SIG-M5 treated with dmso at 0.1 percent for 504 hours (cell line): ENCODE measurements around the gene BRAT1.

Experiments
- DNase-seq: peaks from one replicate; lab custom pipeline; 2025; ENCODE audit not compliant: unreplicated experiment; lab: John Stamatoyannopoulos, UW

The BRAT1 gene

GRCh38 chr7:2585446-2585845 is 30.1 kb upstream of the BRAT1 start:
- no peak for DNase-seq

DNA sequence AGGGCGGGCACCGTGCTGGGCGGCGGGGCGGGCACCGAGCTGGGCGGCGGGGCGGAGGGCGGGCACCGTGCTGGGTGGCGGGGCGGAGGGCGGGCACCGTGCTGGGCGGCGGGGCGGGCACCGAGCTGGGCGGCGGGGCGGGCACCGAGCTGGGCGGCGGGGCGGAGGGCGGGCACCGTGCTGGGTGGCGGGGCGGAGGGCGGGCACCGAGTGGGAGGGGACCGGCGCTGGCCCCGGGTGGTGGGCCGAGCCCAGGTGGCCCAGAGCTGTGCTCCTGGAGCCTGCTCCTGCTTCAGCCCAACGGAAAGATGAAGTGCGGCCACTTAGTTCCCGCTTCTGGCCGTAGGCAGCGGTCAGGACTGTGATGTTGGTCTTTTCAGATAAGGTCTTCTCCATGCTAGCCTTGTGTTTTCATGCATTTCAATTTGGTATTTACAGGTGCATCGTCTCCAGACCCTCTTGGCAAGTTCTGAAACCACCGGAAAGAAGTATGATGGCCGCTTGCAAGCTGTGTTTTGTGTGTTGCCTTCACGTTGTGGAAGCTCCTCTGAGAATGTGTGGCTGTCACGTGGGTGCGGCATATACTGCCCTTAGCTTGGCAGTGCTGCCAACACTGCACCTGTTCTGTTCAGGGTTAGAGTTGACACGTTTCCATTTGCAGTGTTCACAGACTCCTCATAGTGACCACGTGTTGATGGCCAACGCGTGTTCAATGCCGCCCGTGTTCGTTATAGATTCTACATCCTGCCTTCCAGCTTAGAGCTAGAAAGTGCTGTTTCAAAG is 28.7 kb upstream of the BRAT1 start:
- no peak for DNase-seq

DNA sequence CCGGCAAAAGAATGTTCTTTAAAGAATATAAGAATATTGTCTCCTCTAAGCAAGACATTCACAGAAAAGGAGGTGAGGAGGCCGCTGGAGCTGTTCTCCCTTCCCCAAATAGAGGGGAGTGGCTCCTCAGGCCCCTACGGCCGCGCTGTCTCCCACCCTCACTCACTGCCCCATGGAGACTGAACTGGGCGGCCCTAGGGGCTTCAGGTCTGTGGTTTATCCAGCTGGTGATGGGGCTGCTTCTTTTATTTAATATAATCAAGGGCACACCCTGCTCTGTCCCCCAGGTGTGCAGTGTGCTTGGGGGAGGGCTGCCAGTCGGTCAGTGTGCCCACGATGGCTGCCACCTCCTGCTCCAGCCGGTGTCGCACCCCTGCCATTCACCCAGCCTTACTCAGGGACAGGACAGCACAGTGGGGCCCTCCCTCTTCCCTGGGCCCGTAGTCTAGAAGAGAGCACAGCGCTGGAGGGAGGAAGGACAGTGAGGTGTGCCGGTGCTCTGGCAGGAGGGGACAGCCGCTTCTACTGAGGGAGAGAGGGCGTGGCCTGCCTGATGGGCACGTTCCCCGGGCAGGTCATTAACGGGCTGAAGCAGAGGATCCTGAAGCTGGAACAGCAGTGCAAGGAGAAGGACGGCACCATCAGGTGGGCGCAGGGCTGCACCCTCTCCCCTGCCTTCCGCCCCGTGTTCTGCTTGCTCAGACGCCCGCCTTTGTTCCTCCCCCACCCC is 26.8 kb upstream of the BRAT1 start:
- DNase-seq: no peak

DNA sequence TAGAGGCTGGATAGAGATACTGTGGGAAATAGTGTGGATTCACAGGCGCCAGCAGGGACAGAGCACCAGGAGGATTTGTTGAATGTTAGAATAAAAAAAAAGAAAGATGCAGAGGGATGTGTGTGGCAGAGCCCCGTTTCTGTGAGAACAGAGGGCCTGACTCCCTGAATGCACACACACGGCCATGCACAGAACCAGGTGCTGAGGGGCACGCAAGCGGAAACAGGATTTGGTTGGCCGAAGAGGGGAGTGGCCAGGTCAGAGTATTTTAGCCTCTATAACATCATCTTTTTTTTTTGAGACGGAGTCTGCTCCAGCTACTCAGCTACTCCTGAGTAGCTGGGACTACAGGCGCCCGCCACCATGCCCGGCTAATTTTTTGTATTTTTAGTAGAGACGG is 25.3 kb upstream of the BRAT1 start:
- DNase-seq: no peak

DNA sequence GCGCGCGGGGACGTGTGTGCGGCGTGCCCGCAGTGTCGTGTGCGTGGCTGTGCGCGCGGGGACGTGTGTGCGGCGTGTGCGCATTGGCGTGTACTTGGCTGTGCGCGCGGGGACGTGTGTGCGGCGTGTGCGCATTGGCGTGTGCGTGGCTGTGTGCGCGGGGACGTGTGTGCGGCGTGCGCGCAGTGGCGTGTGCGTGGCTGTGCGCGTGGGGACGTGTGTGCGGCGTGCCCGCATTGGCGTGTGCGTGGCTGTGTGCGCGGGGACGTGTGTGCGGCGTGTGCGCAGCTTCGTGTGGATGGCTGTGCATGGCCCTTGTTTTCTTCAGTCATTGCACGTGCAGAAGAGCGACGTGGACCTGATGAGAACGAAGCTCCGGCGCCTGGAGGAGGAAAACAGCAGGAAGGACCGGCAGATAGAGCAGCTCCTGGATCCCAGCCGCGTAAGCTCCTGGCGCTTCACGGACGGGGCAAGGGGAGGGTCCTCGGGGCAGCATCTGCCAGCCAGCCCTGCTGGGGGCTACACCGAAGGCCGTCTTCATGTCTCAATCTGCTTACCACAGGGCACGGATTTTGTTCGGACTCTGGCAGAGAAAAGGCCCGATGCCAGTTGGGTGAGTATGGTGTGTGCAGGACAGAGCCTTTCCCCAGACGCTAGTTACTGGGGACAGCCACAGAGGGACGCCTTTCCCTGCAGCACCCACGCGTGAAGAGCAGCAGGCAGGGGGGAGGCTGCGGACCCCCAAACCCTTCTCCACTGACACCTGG is 22.8 kb upstream of the BRAT1 start:
- DNase-seq: no peak

GRCh38 chr7:2576742-2577491 is 21.6 kb upstream of the BRAT1 start:
- DNase-seq: no peak

- DNase-seq: no peak
These were observed 20.5 kb upstream of the BRAT1 start for GRCh38 chr7:2575733-2576340.

DNA sequence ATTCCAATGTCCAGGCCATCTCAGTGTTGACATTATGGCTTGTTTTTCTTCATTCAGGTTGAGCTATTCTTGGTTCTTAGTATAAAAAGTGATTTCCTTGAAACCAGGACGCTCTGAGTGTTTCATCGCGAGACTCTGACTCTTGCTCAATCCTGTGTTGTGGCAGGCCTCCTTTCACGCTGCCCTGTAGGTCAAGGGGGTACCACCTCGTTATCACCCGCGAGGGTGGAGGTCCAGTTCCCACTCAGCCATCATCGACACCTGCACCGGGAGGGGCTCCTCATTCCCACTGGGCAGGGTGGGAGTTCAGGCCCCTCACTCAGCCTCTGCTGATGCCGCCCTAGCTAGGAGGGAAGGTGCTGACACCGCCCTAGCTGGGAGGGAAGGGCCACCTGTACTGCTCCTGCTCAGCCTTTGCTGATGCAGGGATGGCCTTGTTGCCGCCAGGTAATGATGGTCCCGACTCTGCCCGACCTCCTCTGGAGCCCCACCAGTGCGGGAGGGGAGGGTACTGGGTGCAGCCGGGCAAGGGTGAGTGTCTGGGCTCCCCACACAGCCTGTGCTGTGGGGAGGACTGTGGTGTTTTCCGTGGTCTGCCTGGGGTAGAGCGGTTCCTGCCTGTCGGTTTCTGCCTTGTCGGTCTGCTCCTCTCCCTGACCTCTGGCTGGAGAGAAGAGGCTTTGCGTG is 19.9 kb upstream of the BRAT1 start:
- no peak for DNase-seq

- DNase-seq: no peak
These were observed 18.4 kb upstream of the BRAT1 start for GRCh38 chr7:2573761-2574160.

DNA sequence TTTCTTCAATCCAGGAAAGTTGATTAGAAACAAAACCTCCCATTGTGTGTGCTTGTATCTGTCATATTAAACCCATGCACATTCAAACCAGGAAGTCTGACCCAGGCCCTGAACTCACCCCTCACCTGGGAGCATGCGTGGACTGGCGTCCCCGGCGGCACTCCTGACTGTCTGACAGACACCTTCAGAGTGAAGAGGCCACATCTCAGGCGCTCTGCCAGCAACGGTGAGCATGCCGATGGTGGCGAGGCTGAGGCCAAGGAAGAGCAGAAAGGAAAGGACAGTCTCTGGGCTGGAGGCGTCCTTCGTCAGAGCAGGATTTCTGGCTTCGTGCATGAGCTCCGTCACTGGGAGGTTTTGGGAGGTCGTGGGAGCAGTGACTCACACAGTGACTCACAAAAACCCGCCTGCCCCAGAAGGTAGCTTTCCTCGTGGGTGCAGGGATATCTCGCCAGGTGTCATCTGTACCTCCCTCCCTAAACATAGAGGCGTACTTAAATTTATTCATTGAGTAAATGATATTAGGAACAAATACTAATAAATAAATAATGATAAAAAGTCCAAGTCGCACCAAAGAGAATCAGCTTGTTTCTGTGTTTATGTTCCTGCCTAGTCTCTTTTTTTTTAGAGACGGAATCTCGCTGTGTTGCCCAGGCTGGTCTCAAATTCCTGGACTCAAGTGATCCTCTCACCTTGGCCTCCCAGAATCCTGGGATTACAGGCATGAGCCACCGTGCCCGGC is 16.9 kb upstream of the BRAT1 start:
- no peak for DNase-seq

GRCh38 chr7:2571409-2571808 is 16.1 kb upstream of the BRAT1 start:
- no peak for DNase-seq

- DNase-seq: no peak
These were observed 14.7 kb upstream of the BRAT1 start for GRCh38 chr7:2570021-2570420.

GRCh38 chr7:2569421-2569820 is 14.1 kb upstream of the BRAT1 start:
- DNase-seq: no peak

DNA sequence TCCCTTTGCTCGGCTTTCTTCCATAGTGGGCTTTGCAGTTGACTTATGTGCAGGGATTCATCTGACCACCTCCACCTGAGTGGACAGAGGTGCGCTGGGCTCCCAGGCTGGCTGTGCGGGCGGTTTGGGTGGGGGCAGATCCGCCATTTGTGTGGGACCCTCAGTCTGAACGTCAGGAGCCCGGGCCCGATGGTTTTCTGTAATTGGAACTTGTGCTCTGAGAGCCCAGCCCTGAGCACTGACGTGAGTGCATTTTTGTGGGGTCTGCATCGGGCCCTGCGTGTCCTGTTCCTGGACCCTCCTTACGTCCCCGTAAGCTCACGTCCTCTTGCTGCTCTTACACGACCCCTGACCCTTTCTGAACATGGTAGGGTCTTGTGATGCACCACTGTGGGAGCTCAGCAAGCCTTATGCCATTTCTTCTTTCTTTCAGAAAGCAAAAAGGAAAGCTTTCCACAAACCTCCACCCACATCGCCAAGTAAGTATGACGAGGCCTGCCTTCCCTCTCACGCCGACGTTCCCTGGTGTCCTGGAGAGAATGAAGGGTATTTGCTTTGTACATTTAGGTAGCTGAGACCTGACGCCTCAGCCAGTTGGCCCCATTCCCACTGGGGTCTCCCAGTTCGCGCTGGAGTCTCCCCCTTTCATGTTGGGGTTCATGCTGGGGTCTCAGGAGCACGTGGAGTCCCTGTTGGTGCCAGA is 13.3 kb upstream of the BRAT1 start:
- no peak for DNase-seq

DNA sequence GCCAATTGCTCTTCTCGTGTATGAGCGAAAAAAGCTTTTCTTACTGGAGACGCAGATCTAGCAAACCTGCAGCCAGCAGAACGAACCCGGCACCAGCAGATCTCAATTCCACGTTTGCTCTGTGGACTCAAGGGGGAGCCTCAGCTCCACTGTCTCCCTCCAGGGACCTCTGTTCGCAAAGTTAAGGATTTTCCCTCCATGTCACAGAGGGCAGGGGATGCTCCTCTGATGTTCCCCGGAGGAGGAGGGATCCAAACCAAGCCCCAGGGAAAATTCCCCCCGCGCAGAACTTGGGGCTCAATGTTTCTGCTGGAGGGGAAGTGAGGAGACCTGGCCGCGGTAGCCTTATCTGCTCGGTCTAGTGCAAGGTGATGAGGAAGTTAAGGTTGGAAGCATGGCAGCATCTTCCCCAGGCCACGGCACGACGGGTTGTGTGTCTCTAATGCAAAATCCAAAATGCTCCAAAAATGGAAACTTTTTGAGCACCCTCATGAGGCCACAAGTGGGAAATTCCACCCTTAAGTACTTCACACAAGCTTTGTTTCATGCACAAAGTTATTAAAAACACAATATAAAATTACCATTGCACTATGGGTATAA is 12.5 kb upstream of the BRAT1 start:
- no peak for DNase-seq

GRCh38 chr7:2566890-2567678 is 11.8 kb upstream of the BRAT1 start:
- no peak for DNase-seq

- DNase-seq: no peak
These were observed 11.1 kb upstream of the BRAT1 start for GRCh38 chr7:2566348-2566889.
